ENCODE results near the gene MYO10. TPM values are rescaled to one million over a fixed set of nuclear protein-coding genes. Genes with fewer than 3 reads are reported as not detected.
"Not testable (repeated sequence)": the region's sequence is repeated elsewhere in the genome, so short reads cannot be mapped to it uniquely, and the experiment has no call there.

Gene MYO10
- total RNA-seq, 1 donor from 2014 or later, result 80.2 TPM

DNA sequence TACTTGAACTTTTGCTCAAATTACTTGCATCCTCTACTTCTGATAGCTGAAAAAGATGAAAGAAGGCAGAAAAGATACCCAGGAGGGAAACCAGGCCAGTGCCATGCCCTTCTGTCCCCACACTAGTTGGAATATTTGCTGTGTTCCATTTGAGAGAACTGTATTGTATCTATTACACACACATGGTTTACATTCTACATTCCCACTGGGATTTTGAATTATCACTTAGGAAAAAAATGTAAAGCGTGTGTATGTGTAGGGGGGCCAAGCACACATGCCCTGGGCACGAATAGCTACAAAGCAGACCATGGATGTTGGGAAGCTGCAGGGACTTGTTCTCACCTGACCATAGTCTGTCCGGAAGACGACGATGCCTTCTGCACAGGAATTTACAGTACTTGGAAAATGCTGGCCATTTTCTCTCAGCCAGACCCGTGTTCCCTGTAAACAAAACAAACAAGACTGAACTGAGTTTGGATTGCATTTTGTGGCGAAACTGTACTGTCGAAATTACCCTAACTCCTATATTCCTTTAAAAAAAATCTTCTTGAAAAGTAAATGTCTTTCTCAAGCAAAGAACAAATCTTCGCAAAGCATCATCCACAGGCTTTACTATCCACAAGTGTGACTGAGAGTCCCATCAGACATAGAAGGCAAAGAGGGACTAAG, 58.7 kb downstream of the MYO10 start:
- Histone ChIP-seq H3K9ac (ENCODE audit: low read length) (no peak overlapping the region), H3K36me3 (ENCODE audit: insufficient read depth, low read length) (peaks cover 23% of the 10 kb centered on the region), H3K79me2 (ENCODE audit: insufficient read depth, low read length) (peaks cover 96% of the 10 kb centered on the region), H4K20me1 (ENCODE audit: insufficient read depth, low read length) (peaks cover 89% of the 10 kb centered on the region), H2AFZ (ENCODE audit: low read depth, low read length) (no peak overlapping the region), H3K4me1 (ENCODE audit: insufficient read depth, low read length) (no peaks in the 10 kb centered on the region), H3K27me3 (ENCODE audit: insufficient read depth, low read length) (no peaks in the 10 kb centered on the region), H3K4me2 (ENCODE audit: low read length) (no peak overlapping the region), H3K9me3 (ENCODE audit: insufficient read depth, low read depth, low read length) (no peaks in the 10 kb centered on the region), H3K27ac (ENCODE audit: low read depth, low read length) (no peak overlapping the region), H3K4me3 (ENCODE audit: insufficient read depth, low read depth, low read length) (no peak overlapping the region)
- Mint-ChIP-seq H3K27ac (ENCODE audit: unreplicated experiment) (no peak overlapping the region), H3K4me1 (ENCODE audit: low read depth, unreplicated experiment) (peaks cover 7% of the 10 kb centered on the region), H3K36me3 (ENCODE audit: low read depth, unreplicated experiment) (peaks cover 29% of the 10 kb centered on the region), H3K9me3 (ENCODE audit: unreplicated experiment) (no peaks in the 10 kb centered on the region), H3K27me3 (ENCODE audit: low read depth, unreplicated experiment) (no peaks in the 10 kb centered on the region), H3K4me3 (ENCODE audit: unreplicated experiment) (no peak overlapping the region)
- TF ChIP-seq, protein P1, sequence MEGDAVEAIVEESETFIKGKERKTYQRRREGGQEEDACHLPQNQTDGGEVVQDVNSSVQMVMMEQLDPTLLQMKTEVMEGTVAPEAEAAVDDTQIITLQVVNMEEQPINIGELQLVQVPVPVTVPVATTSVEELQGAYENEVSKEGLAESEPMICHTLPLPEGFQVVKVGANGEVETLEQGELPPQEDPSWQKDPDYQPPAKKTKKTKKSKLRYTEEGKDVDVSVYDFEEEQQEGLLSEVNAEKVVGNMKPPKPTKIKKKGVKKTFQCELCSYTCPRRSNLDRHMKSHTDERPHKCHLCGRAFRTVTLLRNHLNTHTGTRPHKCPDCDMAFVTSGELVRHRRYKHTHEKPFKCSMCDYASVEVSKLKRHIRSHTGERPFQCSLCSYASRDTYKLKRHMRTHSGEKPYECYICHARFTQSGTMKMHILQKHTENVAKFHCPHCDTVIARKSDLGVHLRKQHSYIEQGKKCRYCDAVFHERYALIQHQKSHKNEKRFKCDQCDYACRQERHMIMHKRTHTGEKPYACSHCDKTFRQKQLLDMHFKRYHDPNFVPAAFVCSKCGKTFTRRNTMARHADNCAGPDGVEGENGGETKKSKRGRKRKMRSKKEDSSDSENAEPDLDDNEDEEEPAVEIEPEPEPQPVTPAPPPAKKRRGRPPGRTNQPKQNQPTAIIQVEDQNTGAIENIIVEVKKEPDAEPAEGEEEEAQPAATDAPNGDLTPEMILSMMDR (IDR thresholded peaks at IDR 0.05; ENCODE audit: insufficient read depth, low read depth, low read length), result no peak
- TF ChIP-seq EZH2 (IDR thresholded peaks at IDR 0.05; ENCODE audit: insufficient read depth, low read length), result no peak
- no peak for DNase-seq (ENCODE audit: low read depth)
- FAIRE-seq, result no peak

DNA sequence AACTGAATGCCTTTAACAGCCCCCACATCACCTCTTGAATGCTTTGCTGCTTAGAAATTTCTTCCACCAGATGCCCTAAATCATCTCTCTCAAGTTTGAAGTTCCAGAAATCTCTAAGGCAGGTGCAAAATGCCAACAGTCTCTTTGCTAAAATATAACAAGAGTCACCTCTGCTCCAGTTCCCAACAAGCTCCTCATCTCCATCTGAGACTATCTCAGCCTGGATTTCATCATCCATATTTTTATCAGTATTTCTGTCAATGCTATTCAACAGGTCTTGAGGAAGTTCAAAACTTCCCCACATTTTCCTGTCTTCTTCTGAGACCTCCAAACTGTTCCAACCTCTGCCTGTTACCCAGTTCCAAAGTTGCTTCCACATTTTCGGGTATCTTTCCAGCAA, 61.7 kb downstream of the MYO10 start:
- not testable (repeated sequence) for H3K4me2 ChIP-seq (ENCODE audit: low read length); H3K9ac ChIP-seq (ENCODE audit: low read length); H3K9me3 ChIP-seq (ENCODE audit: insufficient read depth, low read depth, low read length); H3K27me3 ChIP-seq (ENCODE audit: insufficient read depth, low read length); H3K4me3 Mint-ChIP-seq (ENCODE audit: unreplicated experiment); H3K4me3 ChIP-seq (ENCODE audit: insufficient read depth, low read depth, low read length); H2AFZ ChIP-seq (ENCODE audit: low read depth, low read length); H3K27me3 Mint-ChIP-seq (ENCODE audit: low read depth, unreplicated experiment); FAIRE-seq; H3K27ac ChIP-seq (ENCODE audit: low read depth, low read length); H3K9me3 Mint-ChIP-seq (ENCODE audit: unreplicated experiment); DNase-seq (ENCODE audit: low read depth); H3K4me1 Mint-ChIP-seq (ENCODE audit: low read depth, unreplicated experiment); H3K27ac Mint-ChIP-seq (ENCODE audit: unreplicated experiment)
- Histone ChIP-seq H3K36me3 (ENCODE audit: insufficient read depth, low read length) (peaks cover 27% of the 10 kb centered on the region), H3K79me2 (ENCODE audit: insufficient read depth, low read length) (peaks cover 93% of the 10 kb centered on the region), H3K4me1 (ENCODE audit: insufficient read depth, low read length) (peaks cover 23% of the 10 kb centered on the region), H4K20me1 (ENCODE audit: insufficient read depth, low read length) (peaks cover 86% of the 10 kb centered on the region)
- H3K36me3 Mint-ChIP-seq (ENCODE audit: low read depth, unreplicated experiment), result peaks cover 41% of the 10 kb centered on the region

DNA sequence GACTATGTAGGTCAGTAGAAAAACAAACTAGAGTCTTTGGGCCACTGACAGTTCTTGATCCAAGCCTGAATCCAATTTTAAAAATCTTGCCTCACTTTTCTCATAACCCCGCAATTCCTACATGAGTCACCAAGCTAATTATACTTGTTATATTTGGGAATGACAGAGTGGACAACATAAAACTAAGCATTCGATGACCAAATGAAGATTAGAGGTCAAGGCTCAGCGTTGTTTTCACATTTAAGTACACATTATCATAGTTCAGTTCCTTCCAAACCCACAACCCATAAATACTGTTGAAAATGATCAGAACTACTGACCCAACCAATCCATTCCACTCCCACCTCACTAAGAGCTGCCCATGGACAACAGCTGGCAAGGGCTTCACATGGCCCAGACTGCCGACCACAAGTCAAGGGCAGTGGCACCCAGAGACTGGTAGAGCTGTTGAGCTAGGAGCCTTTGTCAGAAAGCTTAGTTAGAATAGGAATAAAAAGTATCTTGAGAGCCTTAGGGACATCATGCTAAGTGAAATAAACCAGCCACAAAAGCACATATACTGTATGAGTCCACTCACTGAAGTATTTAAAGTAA, 64.2 kb downstream of the MYO10 start:
- Mint-ChIP-seq H3K36me3 (ENCODE audit: low read depth, unreplicated experiment) (peaks cover 37% of the 10 kb centered on the region), H3K27ac (ENCODE audit: unreplicated experiment) (no peak overlapping the region), H3K4me1 (ENCODE audit: low read depth, unreplicated experiment) (peaks cover 7% of the 10 kb centered on the region), H3K9me3 (ENCODE audit: unreplicated experiment) (no peaks in the 10 kb centered on the region), H3K4me3 (ENCODE audit: unreplicated experiment) (no peak overlapping the region), H3K27me3 (ENCODE audit: low read depth, unreplicated experiment) (no peaks in the 10 kb centered on the region)
- no peaks in the 10 kb centered on the region for H3K27me3 ChIP-seq (ENCODE audit: insufficient read depth, low read length)
- H3K9ac ChIP-seq (ENCODE audit: low read length), result no peak overlapping the region
- TF ChIP-seq EZH2 (IDR thresholded peaks at IDR 0.05; ENCODE audit: insufficient read depth, low read length), result no peak
- TF ChIP-seq, protein P1 (IDR thresholded peaks at IDR 0.05; ENCODE audit: insufficient read depth, low read depth, low read length), result no peak
- no peaks in the 10 kb centered on the region for H3K9me3 ChIP-seq (ENCODE audit: insufficient read depth, low read depth, low read length)
- H3K79me2 ChIP-seq (ENCODE audit: insufficient read depth, low read length), result peaks cover 93% of the 10 kb centered on the region
- H3K36me3 ChIP-seq (ENCODE audit: insufficient read depth, low read length), result peaks cover 27% of the 10 kb centered on the region
- no peak overlapping the region for H3K4me3 ChIP-seq (ENCODE audit: insufficient read depth, low read depth, low read length)
- H3K4me2 ChIP-seq (ENCODE audit: low read length), result peak overlapping the region; percentile 24
- no peak overlapping the region for H2AFZ ChIP-seq (ENCODE audit: low read depth, low read length)
- peak overlapping the region; percentile 48 for H3K27ac ChIP-seq (ENCODE audit: low read depth, low read length)
- H4K20me1 ChIP-seq (ENCODE audit: insufficient read depth, low read length), result peaks cover 80% of the 10 kb centered on the region
- peak; percentile 32 for FAIRE-seq
- peak; percentile 81 for DNase-seq (ENCODE audit: low read depth)
- H3K4me1 ChIP-seq (ENCODE audit: insufficient read depth, low read length), result peaks cover 28% of the 10 kb centered on the region
